ENCODE data around the gene IL10RA.

GRCh38 chr11:117979481-117980211, 6.5 kb upstream of the IL10RA start:
- TF ChIP-seq CTCF (IDR thresholded peaks at IDR 0.05; ENCODE audit: low read length) (no peak), EZH2 (optimal IDR thresholded peaks at IDR 0.05; ENCODE audit: low read depth, low read length) (no peak), EZH2phosphoT487 (IDR thresholded peaks at IDR 0.05; ENCODE audit: low read length) (no peak)

Measured in MM.1S (cell line).